Fibroblast of lung (primary cell): ENCODE data around the gene NINJ2. TPM values are rescaled to one million over a fixed set of nuclear protein-coding genes. Genes with fewer than 3 reads are reported as not detected.
"Not testable (repeated sequence)": the region's sequence is repeated elsewhere in the genome, so short reads cannot be mapped to it uniquely, and the experiment has no call there.

Experiments used
- DNase-seq, 2 donors: peaks; one replicate each; pipeline versions ENCODE4 v3.0.0 to v3.0.0-alpha.2; 2010; ENCODE audit warnings: low read depth in 2 of 2
- H2AFZ ChIP-seq: 2 replicates; pipeline ENCODE4 v1.5.1; 2012; ENCODE audit warnings: low read length, control low read depth, inconsistent platforms
- H3K27ac ChIP-seq: 2 replicates; pipeline ENCODE4 v1.5.1; 2011; ENCODE audit warnings: low read length, control low read depth; ENCODE audit not compliant: insufficient read depth
- H3K27me3 ChIP-seq: 2 replicates; pipeline ENCODE4 v1.5.1; 2011; ENCODE audit warnings: mild to moderate bottlenecking, low read length; ENCODE audit not compliant: control insufficient read depth, insufficient read depth
- H3K36me3 ChIP-seq: 2 replicates; pipeline ENCODE4 v1.5.1; 2011; ENCODE audit warnings: low read length; ENCODE audit not compliant: control insufficient read depth, insufficient read depth
- H3K4me1 ChIP-seq: 2 replicates; pipeline ENCODE4 v1.5.1; 2011; ENCODE audit warnings: low read length; ENCODE audit not compliant: control insufficient read depth, insufficient read depth; ENCODE audit errors: extremely low read depth
- H3K4me2 ChIP-seq: 2 replicates; pipeline ENCODE4 v1.5.1; 2011; ENCODE audit warnings: low read length, control low read depth; ENCODE audit not compliant: insufficient read depth; ENCODE audit errors: extremely low read depth
- H3K4me3 ChIP-seq, 4 experiments: fragments of 200-600 bp in 1 of 4; sonication (generic) in 1 of 4; replicated peaks in 1 of 4; 2 replicates each; pipeline ENCODE4 v1.5.1; 2011 to 2016; ENCODE audit warnings: low read length in 4 of 4, low read depth in 3 of 4, mild to moderate bottlenecking in 3 of 4, control low read depth in 2 of 4, inconsistent platforms in 1 of 4, mixed read lengths in 1 of 4; ENCODE audit not compliant: insufficient read depth in 1 of 4; ENCODE audit errors: control extremely low read depth in 1 of 4
- H3K79me2 ChIP-seq: 2 replicates; pipeline ENCODE4 v1.5.1; 2012; ENCODE audit warnings: mild to moderate bottlenecking, low read length, inconsistent platforms; ENCODE audit not compliant: control insufficient read depth, insufficient read depth
- H3K9ac ChIP-seq: 2 replicates; pipeline ENCODE4 v1.5.1; 2011; ENCODE audit warnings: mild to moderate bottlenecking, low read length, control low read depth; ENCODE audit not compliant: insufficient read depth
- H3K9me3 ChIP-seq: 2 replicates; pipeline ENCODE4 v1.5.1; 2012; ENCODE audit warnings: low read depth, low read length; ENCODE audit not compliant: control insufficient read depth, insufficient read depth
- H4K20me1 ChIP-seq: 2 replicates; pipeline ENCODE4 v1.5.1; 2011; ENCODE audit warnings: low read length; ENCODE audit not compliant: control insufficient read depth, insufficient read depth; ENCODE audit errors: extremely low read depth
- CTCF ChIP-seq, 2 donors: IDR thresholded peaks in 1 of 2; conservative IDR thresholded peaks in 1 of 2; 1 replicate in 1 of 2; 2 replicates in 1 of 2; pipeline ENCODE4 v1.5.1; 2011 to 2012; ENCODE audit warnings: low read length in 2 of 2, control low read depth in 1 of 2, inconsistent platforms in 1 of 2, low read depth in 1 of 2, mild to moderate bottlenecking in 1 of 2
- EZH2 ChIP-seq: IDR thresholded peaks from 2 replicates; pipeline ENCODE4 v1.5.1; 2012; ENCODE audit warnings: low read length, control low read depth, mild to moderate bottlenecking; ENCODE audit errors: missing control alignments
- polyA plus RNA-seq, 2 donors: library from polyadenylated mRNA; depleted of rRNA in 1 of 2; stranded (reverse) in 1 of 2; unstranded in 1 of 2; fragments of >200 nt; gene quantifications; 2 replicates each; pipeline ENCODE4 v1.2.1, GENCODE V29; 2011 to 2012; ENCODE audit warnings: missing spikeins in 1 of 2
- total RNA-seq: library from RNA; depleted of rRNA; stranded (reverse); fragments of >200 nt; gene quantifications from 2 replicates; pipeline ENCODE4 v1.2.1, GENCODE V29; 2014

NINJ2 gene
- total and polyA plus RNA-seq, 2 donors (not counting 1 experiment from before 2014, with no cell fraction given), result 0.35 to 0.66 TPM

GRCh38 chr12:643475-644302, 19.6 kb downstream of the NINJ2 start:
- H3K36me3 ChIP-seq, result no peaks in the 10 kb centered on the region
- peak overlapping the region; percentile 70 for H3K27ac ChIP-seq
- peaks cover 22% of the 10 kb centered on the region for H3K4me1 ChIP-seq
- H3K4me3 ChIP-seq, result peak overlapping the region; percentile 4 to 62 (median 32)
- no peaks in the 10 kb centered on the region for H3K27me3 ChIP-seq
- no peaks in the 10 kb centered on the region for H4K20me1 ChIP-seq
- TF ChIP-seq CTCF (conservative IDR thresholded peaks at IDR 0.05 in 1 of 2, IDR thresholded peaks at IDR 0.05 in 1 of 2; ENCODE audit: low read depth in 1 of 2, low read length in 2 of 2), result no peak
- no peak for TF ChIP-seq EZH2
- H3K9ac ChIP-seq, result peak overlapping the region; percentile 75
- no peak for DNase-seq
- H3K79me2 ChIP-seq, result no peaks in the 10 kb centered on the region
- H2AFZ ChIP-seq, result peak overlapping the region; percentile 59
- no peaks in the 10 kb centered on the region for H3K9me3 ChIP-seq
- H3K4me2 ChIP-seq, result peak overlapping the region; percentile 87

- DNase-seq, result peak; percentile 66 to 74
Measured at GRCh38 chr12:642633-643474, 20.4 kb downstream of the NINJ2 start.

GRCh38 chr12:641321-641720, 21.9 kb downstream of the NINJ2 start:
- not testable (repeated sequence) for H3K4me2 ChIP-seq, H3K36me3 ChIP-seq, H4K20me1 ChIP-seq, H3K27ac ChIP-seq, H3K27me3 ChIP-seq, H3K79me2 ChIP-seq, H3K9ac ChIP-seq, H3K9me3 ChIP-seq, DNase-seq, H3K4me3 ChIP-seq, H2AFZ ChIP-seq
- H3K4me1 ChIP-seq, result peaks cover 16% of the 10 kb centered on the region

More at GRCh38 chr12:642633-643474, 20.4 kb downstream of the NINJ2 start:
- H3K4me3 ChIP-seq, result peak overlapping the region; percentile 28 to 62 (median 39)
- peaks cover 22% of the 10 kb centered on the region for H3K4me1 ChIP-seq
- H4K20me1 ChIP-seq, result no peaks in the 10 kb centered on the region
- no peaks in the 10 kb centered on the region for H3K79me2 ChIP-seq
- no peaks in the 10 kb centered on the region for H3K9me3 ChIP-seq
- peak overlapping the region; percentile 59 for H2AFZ ChIP-seq
- peak overlapping the region; percentile 75 for H3K9ac ChIP-seq
- H3K27me3 ChIP-seq, result no peaks in the 10 kb centered on the region
- H3K27ac ChIP-seq, result peak overlapping the region; percentile 70
- peak overlapping the region; percentile 87 for H3K4me2 ChIP-seq
- no peaks in the 10 kb centered on the region for H3K36me3 ChIP-seq
- TF ChIP-seq CTCF (conservative IDR thresholded peaks at IDR 0.05 in 1 of 2, IDR thresholded peaks at IDR 0.05 in 1 of 2; ENCODE audit: low read depth in 1 of 2, low read length in 2 of 2) (peak; percentile 14 to 24), EZH2 (no peak)
